ENCODE data around the gene TMCO4. TPM values are rescaled to one million over a fixed set of nuclear protein-coding genes. Genes with fewer than 3 reads are reported as not detected.
A peak's percentile ranks its signal among the peaks of the same experiment; 100 is the strongest.
"Not testable (repeated sequence)": the region's sequence is repeated elsewhere in the genome, so short reads cannot be mapped to it uniquely, and the experiment has no call there.

Gene TMCO4
- polyA plus RNA-seq, 4 donors: 13.1 to 59.0 (median 37.0) TPM

DNA sequence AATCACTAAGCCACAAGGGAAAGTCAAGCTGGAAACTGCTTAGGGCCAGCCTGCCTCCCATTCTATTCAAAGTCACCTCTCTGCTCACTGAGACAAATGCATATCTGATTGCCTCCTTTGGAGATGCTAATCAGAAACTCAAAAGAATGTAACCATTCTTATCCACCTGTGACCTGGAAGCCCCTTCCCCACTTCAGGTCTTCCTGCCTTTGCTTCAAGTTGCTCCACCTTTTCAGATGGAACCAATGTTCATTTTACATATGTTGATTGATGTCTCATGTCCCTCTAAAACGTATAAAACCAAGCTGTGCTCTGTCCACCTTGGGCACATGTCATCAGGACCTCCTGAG lies 17.0 kb upstream of the TMCO4 start:
- DNase-seq; H3K4me3 ChIP-seq (ENCODE audit: low read depth in 1 of 3, low read length in 3 of 3); FAIRE-seq; H3K9me3 ChIP-seq (ENCODE audit: control insufficient read depth in 2 of 2, insufficient read depth in 1 of 2, low read depth in 1 of 2, low read length in 1 of 2); H3K27me3 ChIP-seq (ENCODE audit: control insufficient read depth in 3 of 3, insufficient read depth in 3 of 3, low read length in 3 of 3); H3K36me3 ChIP-seq (ENCODE audit: control insufficient read depth in 3 of 3, insufficient read depth in 2 of 3, low read depth in 1 of 3, low read length in 3 of 3): not testable (repeated sequence)
- Histone ChIP-seq H3K27ac (ENCODE audit: low read depth in 1 of 3, low read length in 2 of 3) (peak overlapping the region; percentile 92 to 100 (median 96)), H3K4me1 (ENCODE audit: control insufficient read depth in 3 of 3, insufficient read depth in 2 of 3, low read depth in 1 of 3, low read length in 2 of 3) (peaks cover 0 to 70% (median 2%) of the 10 kb centered on the region in 3 donors)
- WGBS, 3 donors: 38 to 53% (median 44%) methylated on average over 1 of the region's 1 CpG

DNA sequence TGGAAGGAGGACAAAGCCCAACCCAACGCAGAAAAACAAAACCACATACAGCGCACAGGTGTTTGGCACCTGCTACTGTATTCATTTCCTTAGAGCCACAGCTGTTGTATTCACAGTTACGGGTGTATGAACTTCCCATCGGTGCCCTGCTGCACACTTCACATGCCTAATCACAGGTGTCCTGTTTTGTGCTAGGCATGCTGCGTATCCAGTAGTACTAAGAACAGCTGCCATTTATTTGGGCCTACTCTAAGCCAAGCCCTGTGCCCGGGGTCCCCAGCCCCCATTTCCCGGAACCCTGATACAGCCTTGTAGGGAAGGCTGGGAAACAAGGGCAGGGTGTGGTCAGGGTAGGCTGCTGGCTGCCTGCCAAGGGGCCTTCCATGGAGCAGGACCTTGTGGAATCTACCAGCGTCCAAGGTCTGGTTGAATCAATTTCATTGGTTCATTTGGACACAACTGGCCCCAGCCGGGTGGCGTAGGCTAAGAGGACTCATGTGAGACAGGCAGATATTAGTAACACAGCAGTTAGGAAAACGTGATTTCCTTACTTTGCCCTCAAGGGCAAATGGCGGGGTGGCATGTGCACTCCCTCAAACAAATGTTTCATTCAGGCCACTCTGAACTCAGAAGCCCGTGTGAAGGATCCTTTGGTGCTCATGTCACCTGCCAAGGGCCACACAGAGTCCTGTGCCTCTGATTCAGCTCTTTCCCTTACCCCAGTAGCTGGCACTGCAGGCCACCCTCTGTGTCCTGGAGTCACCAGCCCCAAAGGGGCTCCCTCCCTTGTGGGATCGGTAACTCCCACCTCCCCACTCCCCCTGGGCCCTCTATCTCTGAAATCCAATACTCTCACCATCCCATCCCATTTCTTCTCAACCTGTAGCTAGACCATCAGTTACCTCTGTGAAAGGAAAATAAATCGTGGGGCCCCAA lies 16.4 kb upstream of the TMCO4 start:
- H3K4me1 ChIP-seq (ENCODE audit: control insufficient read depth in 3 of 3, insufficient read depth in 2 of 3, low read depth in 1 of 3, low read length in 2 of 3): peaks cover 0 to 76% (median 2%) of the 10 kb centered on the region in 3 donors
- no peaks in the 10 kb centered on the region for H3K27me3 ChIP-seq (ENCODE audit: control insufficient read depth in 3 of 3, insufficient read depth in 3 of 3, low read length in 3 of 3)
- peak overlapping the region in 2 of 3 donors; percentile 1 to 25 for H3K4me3 ChIP-seq (ENCODE audit: low read depth in 1 of 3, low read length in 3 of 3)
- no peaks in the 10 kb centered on the region for H3K9me3 ChIP-seq (ENCODE audit: control insufficient read depth in 2 of 2, insufficient read depth in 1 of 2, low read depth in 1 of 2, low read length in 1 of 2)
- WGBS, 3 donors: 15 to 49% (median 27%) methylated on average over 15 of the region's 15 CpGs
- H3K27ac ChIP-seq (ENCODE audit: low read depth in 1 of 3, low read length in 2 of 3): peak overlapping the region; percentile 92 to 100 (median 96)
- H3K36me3 ChIP-seq (ENCODE audit: control insufficient read depth in 3 of 3, insufficient read depth in 2 of 3, low read depth in 1 of 3, low read length in 3 of 3): peaks cover 0 to 6% (median 0%) of the 10 kb centered on the region in 3 donors
- peak; percentile 97 for DNase-seq
- FAIRE-seq: no peak

DNA sequence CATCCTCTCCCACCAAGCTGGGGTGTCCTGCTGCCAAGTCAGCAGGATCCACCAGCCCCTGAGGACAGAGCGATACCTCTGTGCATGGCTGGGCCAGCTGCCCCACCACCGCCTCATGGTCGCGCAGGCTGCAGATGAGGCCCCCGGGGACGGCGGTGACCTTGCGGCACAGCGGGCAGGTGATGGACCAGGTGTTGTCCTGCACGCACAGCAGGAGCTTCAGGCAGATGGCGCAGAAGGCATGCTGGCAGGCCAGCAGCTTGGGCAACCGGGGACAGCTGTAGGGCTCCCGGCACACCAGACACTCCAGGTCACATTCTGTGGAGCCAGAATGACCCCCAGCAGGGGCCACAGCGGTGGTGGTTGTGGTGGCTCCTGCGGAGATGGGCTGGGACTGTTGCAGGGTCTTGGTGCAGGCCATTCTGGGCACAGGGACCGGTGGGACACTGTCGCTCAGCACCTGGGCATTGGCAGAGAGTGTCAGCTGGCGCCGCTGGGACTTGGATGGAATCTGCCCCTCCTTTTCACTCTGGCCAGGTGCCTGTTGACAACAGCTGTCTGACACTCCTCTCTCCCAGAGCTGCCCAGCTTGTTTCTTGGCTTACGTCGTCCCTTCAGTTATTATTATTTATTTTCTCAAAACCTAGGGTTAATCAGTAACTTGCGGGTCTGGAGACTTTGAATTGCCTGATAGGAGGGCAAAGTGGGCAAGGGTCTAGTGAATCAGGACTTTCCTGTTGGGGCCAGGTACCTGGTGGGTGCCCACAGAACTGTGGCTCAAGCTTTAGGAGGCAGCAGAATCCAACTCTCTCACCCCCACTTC lies 15.2 kb upstream of the TMCO4 start, which contains the start of gene RNF186:
RNF186 (minus strand) TSS at position 603 of the 823 bp plus-strand sequence; CDS start at position 421, 182 bp downstream.
- Histone ChIP-seq H3K36me3 (ENCODE audit: control insufficient read depth in 3 of 3, insufficient read depth in 2 of 3, low read depth in 1 of 3, low read length in 3 of 3) (peaks cover 0 to 6% (median 0%) of the 10 kb centered on the region in 3 donors), H3K27me3 (ENCODE audit: control insufficient read depth in 3 of 3, insufficient read depth in 3 of 3, low read length in 3 of 3) (no peaks in the 10 kb centered on the region), H3K4me1 (ENCODE audit: control insufficient read depth in 3 of 3, insufficient read depth in 2 of 3, low read depth in 1 of 3, low read length in 2 of 3) (peaks cover 0 to 87% (median 2%) of the 10 kb centered on the region in 3 donors), H3K9me3 (ENCODE audit: control insufficient read depth in 2 of 2, insufficient read depth in 1 of 2, low read depth in 1 of 2, low read length in 1 of 2) (no peaks in the 10 kb centered on the region), H3K27ac (ENCODE audit: low read depth in 1 of 3, low read length in 2 of 3) (peak within 1 kb of the TSS; percentile 92 to 100 (median 96)), H3K4me3 (ENCODE audit: low read depth in 1 of 3, low read length in 3 of 3) (peak within 1 kb of the TSS; percentile 8 to 82 (median 54))
- WGBS, 3 donors: 19 to 60% (median 34%) methylated on average over 20 to 22 of the region's 22 CpGs
- FAIRE-seq (no peak), DNase-seq (peak; percentile 97 to 99)

DNA sequence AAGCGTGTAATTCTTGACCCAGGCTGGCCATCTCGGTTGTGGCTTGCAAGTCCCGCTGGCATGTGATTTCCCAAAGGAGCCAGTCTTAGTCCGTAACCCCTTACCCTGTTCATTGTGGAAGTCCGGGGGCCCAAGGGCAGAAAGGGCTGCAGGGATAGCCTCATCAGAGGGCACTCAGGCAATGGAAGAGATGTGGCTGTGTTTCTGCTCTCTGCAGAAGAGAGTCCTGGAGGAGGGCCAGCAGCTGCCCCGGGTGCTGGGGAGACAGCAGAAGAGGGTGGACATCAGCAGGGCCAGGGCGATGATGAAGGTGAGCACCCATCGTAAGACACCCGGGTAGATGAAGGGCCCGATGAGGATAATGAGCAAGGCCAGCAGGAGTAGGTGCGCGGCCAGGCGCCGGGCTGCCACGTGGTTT lies 14.5 kb upstream of the TMCO4 start:
- Histone ChIP-seq H3K4me1 (ENCODE audit: control insufficient read depth in 3 of 3, insufficient read depth in 2 of 3, low read depth in 1 of 3, low read length in 2 of 3) (peaks cover 0 to 83% (median 2%) of the 10 kb centered on the region in 3 donors), H3K36me3 (ENCODE audit: control insufficient read depth in 3 of 3, insufficient read depth in 2 of 3, low read depth in 1 of 3, low read length in 3 of 3) (peaks cover 0 to 8% (median 0%) of the 10 kb centered on the region in 3 donors), H3K27ac (ENCODE audit: low read depth in 1 of 3, low read length in 2 of 3) (peak overlapping the region; percentile 92 to 100 (median 93)), H3K9me3 (ENCODE audit: control insufficient read depth in 2 of 2, insufficient read depth in 1 of 2, low read depth in 1 of 2, low read length in 1 of 2) (peaks cover 0 to 4% of the 10 kb centered on the region in 2 donors), H3K27me3 (ENCODE audit: control insufficient read depth in 3 of 3, insufficient read depth in 3 of 3, low read length in 3 of 3) (no peaks in the 10 kb centered on the region), H3K4me3 (ENCODE audit: low read depth in 1 of 3, low read length in 3 of 3) (peak overlapping the region; percentile 8 to 82 (median 54))
- WGBS, 3 donors: 20 to 68% (median 41%) methylated on average over 15 of the region's 15 CpGs
- DNase-seq (peak in 1 of 2 donors; percentile 40), FAIRE-seq (no peak)

DNA sequence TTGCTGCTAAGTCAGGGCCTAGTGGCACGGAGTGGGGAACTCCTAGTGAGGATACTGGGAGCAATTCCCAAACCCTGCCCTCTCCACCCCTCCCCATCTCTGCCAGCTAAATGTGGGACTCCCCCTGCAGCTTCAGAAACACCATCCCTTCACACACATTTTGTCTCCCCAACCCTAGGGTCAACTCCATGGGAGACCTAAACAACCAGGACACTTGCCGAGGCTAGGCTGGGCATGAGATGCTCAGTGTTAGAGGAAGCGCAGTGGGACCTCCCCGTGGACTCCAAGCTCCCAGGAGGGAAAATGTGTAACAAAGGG lies 13.9 kb upstream of the TMCO4 start:
- 15 to 67% (median 33%) methylated on average over 4 of the region's 4 CpGs for WGBS, 3 donors
- DNase-seq (no peak), FAIRE-seq (no peak)
- peaks cover 0 to 76% (median 2%) of the 10 kb centered on the region in 3 donors for H3K4me1 ChIP-seq (ENCODE audit: control insufficient read depth in 3 of 3, insufficient read depth in 2 of 3, low read depth in 1 of 3, low read length in 2 of 3)
- peaks cover 0 to 14% (median 0%) of the 10 kb centered on the region in 3 donors for H3K36me3 ChIP-seq (ENCODE audit: control insufficient read depth in 3 of 3, insufficient read depth in 2 of 3, low read depth in 1 of 3, low read length in 3 of 3)
- no peaks in the 10 kb centered on the region for H3K27me3 ChIP-seq (ENCODE audit: control insufficient read depth in 3 of 3, insufficient read depth in 3 of 3, low read length in 3 of 3)
- peak overlapping the region; percentile 61 to 100 (median 93) for H3K27ac ChIP-seq (ENCODE audit: low read depth in 1 of 3, low read length in 2 of 3)
- peak overlapping the region in 2 of 3 donors; percentile 54 to 82 for H3K4me3 ChIP-seq (ENCODE audit: low read depth in 1 of 3, low read length in 3 of 3)
- peaks cover 0 to 11% of the 10 kb centered on the region in 2 donors for H3K9me3 ChIP-seq (ENCODE audit: control insufficient read depth in 2 of 2, insufficient read depth in 1 of 2, low read depth in 1 of 2, low read length in 1 of 2)

DNA sequence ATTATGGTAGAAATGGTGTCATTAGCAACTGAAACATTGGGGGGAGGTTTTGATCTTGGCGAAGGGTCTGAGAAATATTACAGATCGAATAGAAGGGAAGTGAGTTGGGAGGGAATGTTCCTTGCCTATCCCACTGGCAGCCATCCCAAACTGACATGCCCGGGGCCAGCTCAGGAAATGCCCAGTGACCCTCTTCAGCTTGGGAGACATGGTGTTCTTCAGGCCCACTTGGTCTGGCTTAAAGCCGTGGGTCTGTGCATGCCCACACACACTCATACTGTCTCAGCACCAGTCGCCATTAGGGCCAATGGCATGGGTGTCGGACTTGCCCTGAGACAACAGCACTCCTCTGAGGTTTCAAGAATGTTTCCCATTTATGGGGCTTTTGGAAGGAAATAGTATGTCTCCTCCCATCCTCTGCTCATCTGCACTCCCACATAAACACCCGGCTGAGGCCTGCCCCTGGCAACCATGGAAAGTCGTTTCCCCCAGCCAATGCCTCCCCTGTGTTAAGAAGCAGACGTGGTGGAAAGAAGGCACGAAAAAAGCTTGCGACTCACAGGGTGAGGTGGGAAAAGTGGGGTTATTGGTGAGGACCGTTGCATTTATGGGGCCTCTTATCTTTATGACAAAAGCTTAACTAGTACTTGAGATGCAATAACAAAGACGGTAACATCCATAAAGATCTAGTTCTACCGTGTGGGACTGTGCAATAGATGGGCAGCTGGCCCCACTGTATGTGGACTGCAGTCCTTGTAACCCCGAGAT lies 13.3 kb upstream of the TMCO4 start:
- Histone ChIP-seq H3K4me1 (ENCODE audit: control insufficient read depth in 3 of 3, insufficient read depth in 2 of 3, low read depth in 1 of 3, low read length in 2 of 3) (peaks cover 0 to 74% (median 2%) of the 10 kb centered on the region in 3 donors), H3K4me3 (ENCODE audit: low read depth in 1 of 3, low read length in 3 of 3) (peak overlapping the region in 2 of 3 donors; percentile 54 to 82), H3K9me3 (ENCODE audit: control insufficient read depth in 2 of 2, insufficient read depth in 1 of 2, low read depth in 1 of 2, low read length in 1 of 2) (peaks cover 0 to 11% of the 10 kb centered on the region in 2 donors), H3K27ac (ENCODE audit: low read depth in 1 of 3, low read length in 2 of 3) (peak overlapping the region; percentile 61 to 100 (median 93)), H3K36me3 (ENCODE audit: control insufficient read depth in 3 of 3, insufficient read depth in 2 of 3, low read depth in 1 of 3, low read length in 3 of 3) (peaks cover 0 to 14% (median 0%) of the 10 kb centered on the region in 3 donors), H3K27me3 (ENCODE audit: control insufficient read depth in 3 of 3, insufficient read depth in 3 of 3, low read length in 3 of 3) (no peaks in the 10 kb centered on the region)
- 12 to 48% (median 26%) methylated on average over 15 of the region's 15 CpGs for WGBS, 3 donors
- DNase-seq (peak; percentile 64 to 84), FAIRE-seq (no peak)

DNA sequence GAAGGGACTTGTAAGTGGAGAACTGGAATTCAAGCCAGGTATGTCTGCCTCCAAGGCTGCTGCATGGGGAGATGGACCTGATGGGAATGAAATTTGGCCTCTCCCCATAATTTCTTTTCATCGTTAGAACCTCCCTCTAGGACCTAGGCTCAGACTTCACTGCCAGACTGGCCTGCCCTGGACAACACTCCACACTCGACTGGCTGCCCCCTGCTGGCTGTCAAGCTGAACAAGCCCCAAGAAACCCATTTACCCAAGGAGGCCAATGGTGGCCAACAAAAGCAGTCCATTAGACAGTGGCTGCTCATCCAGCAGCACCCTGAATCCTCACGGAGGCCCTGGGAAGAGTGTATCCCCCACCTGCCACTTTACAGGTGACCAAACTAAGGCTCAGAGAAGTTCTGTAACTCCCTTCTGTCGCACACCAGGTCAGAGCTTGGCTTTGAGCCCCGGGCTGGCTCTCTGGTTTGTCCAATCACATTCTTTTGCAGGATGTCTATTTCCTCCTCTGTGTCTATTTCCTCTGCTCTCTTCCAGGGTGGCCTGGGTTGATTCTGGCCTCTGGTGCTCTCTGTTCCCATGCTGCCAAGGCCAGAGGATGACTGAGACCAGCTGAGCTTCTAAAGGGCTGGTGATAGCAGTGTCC lies 11.6 kb upstream of the TMCO4 start:
- no peak for FAIRE-seq
- peaks cover 0 to 11% of the 10 kb centered on the region in 2 donors for H3K9me3 ChIP-seq (ENCODE audit: control insufficient read depth in 2 of 2, insufficient read depth in 1 of 2, low read depth in 1 of 2, low read length in 1 of 2)
- H3K4me1 ChIP-seq (ENCODE audit: control insufficient read depth in 3 of 3, insufficient read depth in 2 of 3, low read depth in 1 of 3, low read length in 2 of 3): peaks cover 0 to 58% (median 2%) of the 10 kb centered on the region in 3 donors
- DNase-seq: peak in 1 of 2 donors; percentile 75
- H3K27me3 ChIP-seq (ENCODE audit: control insufficient read depth in 3 of 3, insufficient read depth in 3 of 3, low read length in 3 of 3): no peaks in the 10 kb centered on the region
- peak overlapping the region; percentile 18 to 79 (median 26) for H3K27ac ChIP-seq (ENCODE audit: low read depth in 1 of 3, low read length in 2 of 3)
- peaks cover 0 to 14% (median 0%) of the 10 kb centered on the region in 3 donors for H3K36me3 ChIP-seq (ENCODE audit: control insufficient read depth in 3 of 3, insufficient read depth in 2 of 3, low read depth in 1 of 3, low read length in 3 of 3)
- peak overlapping the region in 1 of 3 donors; percentile 42 for H3K4me3 ChIP-seq (ENCODE audit: low read depth in 1 of 3, low read length in 3 of 3)
- WGBS, 3 donors: 61 to 66% (median 62%) methylated on average over 5 of the region's 5 CpGs

Data from small intestine (tissue), 7 donors.